Ascending aorta (tissue), 2 donors: ENCODE data around the gene ARHGEF7. TPM values are rescaled to one million over a fixed set of nuclear protein-coding genes. Genes with fewer than 3 reads are reported as not detected.

Experiments
- DNase-seq, 2 donors: peaks; one replicate each; pipeline ENCODE4 v3.0.0-alpha.2; 2019; ENCODE audit warnings: low spot score in 2 of 2
- H3K27ac ChIP-seq, 2 donors: fragments of 200-600 bp; sonication (generic); one replicate each; pipeline ENCODE4 v1.5.1; 2016 to 2017; ENCODE audit warnings: mild to moderate bottlenecking in 1 of 2
- H3K27me3 ChIP-seq: fragments of 200-600 bp; sonication (generic); one replicate; pipeline ENCODE4 v1.5.1; 2017
- H3K36me3 ChIP-seq, 2 donors: fragments of 200-600 bp; sonication (generic); one replicate each; pipeline ENCODE4 v1.5.1; 2016
- H3K4me1 ChIP-seq, 2 donors: fragments of 200-600 bp; sonication (generic); one replicate each; pipeline ENCODE4 v1.5.1; 2016 to 2017; ENCODE audit warnings: mild to moderate bottlenecking in 1 of 2
- H3K4me3 ChIP-seq, 2 donors: fragments of 200-600 bp; sonication (generic); one replicate each; pipeline ENCODE4 v1.5.1; 2016 to 2017; ENCODE audit warnings: mild to moderate bottlenecking in 1 of 2
- H3K9me3 ChIP-seq, 2 donors: fragments of 200-600 bp; sonication (generic); one replicate each; pipeline ENCODE4 v1.5.1; 2016
- intact Hi-C: fragments of 100-400 bp; cut with DNase I; formaldehyde crosslinking; loops from one replicate; pipeline ENCODE4 v1.15.1; 2023
- total RNA-seq: library from RNA; depleted of rRNA; stranded (reverse); fragments of >200 nt; gene quantifications from one replicate; pipeline ENCODE4 v1.1.0, GENCODE V29; 2016
- TF ChIP-seq, protein P1 (sequence below), 3 experiments: fragments of 200-600 bp in 2 of 3; fragments of 450-650 bp in 1 of 3; sonication (generic) in 2 of 3; IDR thresholded peaks; one replicate each; pipeline ENCODE4 v1.5.1; 2016 to 2019; ENCODE audit warnings: antibody characterized with exemption in 3 of 3, mild to moderate bottlenecking in 1 of 3, moderate library complexity in 1 of 3

Gene ARHGEF7
- total RNA-seq, 1 donor from 2014 or later = 32.2 TPM

GRCh38 chr13:111302045-111302726, 187.1 kb downstream of the ARHGEF7 start:
- Histone ChIP-seq H3K4me1 (no peaks in the 10 kb centered on the region), H3K36me3 (peaks cover 76 to 78% of the 10 kb centered on the region in 2 donors), H3K27me3 (no peaks in the 10 kb centered on the region), H3K27ac (no peak overlapping the region), H3K4me3 (no peak overlapping the region), H3K9me3 (no peaks in the 10 kb centered on the region)
- no peak for DNase-seq
- intact Hi-C loops = no loop called here
- TF ChIP-seq, protein P1, sequence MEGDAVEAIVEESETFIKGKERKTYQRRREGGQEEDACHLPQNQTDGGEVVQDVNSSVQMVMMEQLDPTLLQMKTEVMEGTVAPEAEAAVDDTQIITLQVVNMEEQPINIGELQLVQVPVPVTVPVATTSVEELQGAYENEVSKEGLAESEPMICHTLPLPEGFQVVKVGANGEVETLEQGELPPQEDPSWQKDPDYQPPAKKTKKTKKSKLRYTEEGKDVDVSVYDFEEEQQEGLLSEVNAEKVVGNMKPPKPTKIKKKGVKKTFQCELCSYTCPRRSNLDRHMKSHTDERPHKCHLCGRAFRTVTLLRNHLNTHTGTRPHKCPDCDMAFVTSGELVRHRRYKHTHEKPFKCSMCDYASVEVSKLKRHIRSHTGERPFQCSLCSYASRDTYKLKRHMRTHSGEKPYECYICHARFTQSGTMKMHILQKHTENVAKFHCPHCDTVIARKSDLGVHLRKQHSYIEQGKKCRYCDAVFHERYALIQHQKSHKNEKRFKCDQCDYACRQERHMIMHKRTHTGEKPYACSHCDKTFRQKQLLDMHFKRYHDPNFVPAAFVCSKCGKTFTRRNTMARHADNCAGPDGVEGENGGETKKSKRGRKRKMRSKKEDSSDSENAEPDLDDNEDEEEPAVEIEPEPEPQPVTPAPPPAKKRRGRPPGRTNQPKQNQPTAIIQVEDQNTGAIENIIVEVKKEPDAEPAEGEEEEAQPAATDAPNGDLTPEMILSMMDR (IDR thresholded peaks at IDR 0.05) = no peak

DNA sequence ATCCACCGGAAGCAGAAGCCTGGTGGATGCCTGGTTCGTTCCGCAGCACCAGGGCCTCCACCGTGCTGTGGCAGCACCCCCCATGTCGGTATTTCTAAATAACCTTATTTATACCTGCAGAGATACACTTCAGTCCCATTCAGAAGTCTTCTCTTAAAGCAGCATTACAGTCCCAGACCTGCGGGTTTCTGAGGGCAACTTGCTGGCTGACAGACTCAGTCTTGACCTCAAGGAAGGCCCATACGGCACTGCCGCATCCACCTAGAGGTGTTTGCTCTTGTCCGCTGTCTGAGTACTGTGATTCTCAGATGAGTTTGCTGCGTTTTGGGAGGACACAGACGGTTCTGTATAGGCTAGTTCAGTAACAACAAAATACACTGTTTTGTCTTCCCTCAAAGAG, 188.4 kb downstream of the ARHGEF7 start:
- Histone ChIP-seq H3K27ac (no peak overlapping the region), H3K4me1 (no peaks in the 10 kb centered on the region), H3K27me3 (no peaks in the 10 kb centered on the region), H3K9me3 (no peaks in the 10 kb centered on the region), H3K36me3 (peaks cover 79 to 87% of the 10 kb centered on the region in 2 donors), H3K4me3 (no peak overlapping the region)
- intact Hi-C loops = no loop called here
- TF ChIP-seq, protein P1 (IDR thresholded peaks at IDR 0.05) = no peak
- peak in 1 of 2 donors; percentile 31 for DNase-seq

- intact Hi-C loops = no loop called here
- DNase-seq = peak in 1 of 2 donors; percentile 42
- H3K27me3 ChIP-seq = no peaks in the 10 kb centered on the region
- H3K9me3 ChIP-seq = no peaks in the 10 kb centered on the region
- TF ChIP-seq, protein P1 (IDR thresholded peaks at IDR 0.05) = no peak
- H3K36me3 ChIP-seq = peaks cover 74 to 84% of the 10 kb centered on the region in 2 donors
- no peak overlapping the region for H3K4me3 ChIP-seq
- no peak overlapping the region for H3K27ac ChIP-seq
- H3K4me1 ChIP-seq = no peaks in the 10 kb centered on the region
Observed at GRCh38 chr13:111304041-111304544, 189.0 kb downstream of the ARHGEF7 start.

- intact Hi-C loops = no loop called here
- Histone ChIP-seq H3K9me3 (no peaks in the 10 kb centered on the region), H3K36me3 (peaks cover 73 to 88% of the 10 kb centered on the region in 2 donors), H3K4me1 (no peaks in the 10 kb centered on the region), H3K4me3 (no peak overlapping the region), H3K27me3 (no peaks in the 10 kb centered on the region), H3K27ac (no peak overlapping the region)
- peak in 1 of 2 donors; percentile 15 for DNase-seq
- TF ChIP-seq, protein P1 (IDR thresholded peaks at IDR 0.05) = no peak
Observed at GRCh38 chr13:111304603-111305289, 189.6 kb downstream of the ARHGEF7 start.

DNA sequence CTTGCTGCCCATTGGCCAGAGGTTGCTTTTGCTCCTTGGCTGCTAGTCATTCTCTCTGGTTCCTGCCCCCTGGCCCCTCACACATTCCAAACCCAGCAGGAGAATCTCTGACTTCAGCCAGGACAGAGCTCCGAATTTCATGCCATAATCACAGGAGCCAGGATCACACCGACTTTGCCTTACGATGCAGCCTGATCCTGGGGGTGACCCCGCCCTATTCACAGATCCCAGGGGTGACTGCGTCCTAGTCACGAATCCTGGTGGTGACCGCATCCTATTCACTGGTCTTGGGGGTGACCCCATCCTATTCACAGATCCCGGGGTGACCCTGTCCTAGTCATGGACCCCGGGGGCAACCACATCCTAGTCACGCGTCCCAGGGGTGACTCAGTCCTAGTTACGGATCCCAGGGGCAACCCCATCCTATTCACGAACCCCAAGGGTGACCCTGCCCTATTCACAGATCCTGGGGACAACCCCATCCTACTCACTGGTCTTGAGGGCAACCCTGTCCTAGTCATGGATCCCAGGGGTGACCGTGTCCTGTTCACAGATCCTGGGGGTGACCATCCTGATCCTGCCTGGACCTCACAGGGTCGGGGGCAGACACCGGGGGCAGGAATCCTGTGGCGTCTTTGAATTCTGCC, 198.0 kb downstream of the ARHGEF7 start:
- Histone ChIP-seq H3K4me3 (no peak overlapping the region), H3K4me1 (peaks cover 0 to 2% of the 10 kb centered on the region in 2 donors), H3K36me3 (peaks cover 0 to 29% of the 10 kb centered on the region in 2 donors), H3K27me3 (no peaks in the 10 kb centered on the region), H3K9me3 (peaks cover 0 to 6% of the 10 kb centered on the region in 2 donors), H3K27ac (no peak overlapping the region)
- TF ChIP-seq, protein P1 (IDR thresholded peaks at IDR 0.05) = no peak
- DNase-seq = no peak
- intact Hi-C loops = no loop called here
